ENCODE measurements around the gene ATAD1. TPM values are rescaled to one million over a fixed set of nuclear protein-coding genes. Genes with fewer than 3 reads are reported as not detected.

ATAD1 gene
- total and polyA plus RNA-seq, 2 donors (not counting 1 experiment from before 2014, with no cell fraction given) = 34.7 to 49.0 TPM

DNA sequence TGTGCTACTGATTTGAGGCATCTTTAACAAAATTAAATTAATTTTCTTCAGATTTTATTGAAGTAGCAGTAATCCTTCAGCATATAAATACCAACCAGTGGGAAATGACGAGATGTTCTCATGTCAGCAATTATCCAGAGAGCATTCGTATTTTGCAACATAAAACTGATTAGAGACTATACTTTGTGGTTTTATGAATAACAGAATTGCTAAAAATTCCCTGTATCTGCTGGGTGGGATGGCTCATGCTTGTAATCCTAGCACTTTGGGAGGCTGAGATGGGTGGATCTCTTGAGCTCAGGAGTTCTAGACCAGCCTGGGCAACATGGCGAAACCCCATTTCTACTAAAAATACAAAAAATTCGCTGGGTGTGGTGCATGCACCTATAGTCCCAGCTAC is 56.9 kb downstream of the ATAD1 start:
- no peak for TF ChIP-seq EZH2 (IDR thresholded peaks at IDR 0.05; ENCODE audit: low read length, missing control alignments)
- TF ChIP-seq, protein P1, sequence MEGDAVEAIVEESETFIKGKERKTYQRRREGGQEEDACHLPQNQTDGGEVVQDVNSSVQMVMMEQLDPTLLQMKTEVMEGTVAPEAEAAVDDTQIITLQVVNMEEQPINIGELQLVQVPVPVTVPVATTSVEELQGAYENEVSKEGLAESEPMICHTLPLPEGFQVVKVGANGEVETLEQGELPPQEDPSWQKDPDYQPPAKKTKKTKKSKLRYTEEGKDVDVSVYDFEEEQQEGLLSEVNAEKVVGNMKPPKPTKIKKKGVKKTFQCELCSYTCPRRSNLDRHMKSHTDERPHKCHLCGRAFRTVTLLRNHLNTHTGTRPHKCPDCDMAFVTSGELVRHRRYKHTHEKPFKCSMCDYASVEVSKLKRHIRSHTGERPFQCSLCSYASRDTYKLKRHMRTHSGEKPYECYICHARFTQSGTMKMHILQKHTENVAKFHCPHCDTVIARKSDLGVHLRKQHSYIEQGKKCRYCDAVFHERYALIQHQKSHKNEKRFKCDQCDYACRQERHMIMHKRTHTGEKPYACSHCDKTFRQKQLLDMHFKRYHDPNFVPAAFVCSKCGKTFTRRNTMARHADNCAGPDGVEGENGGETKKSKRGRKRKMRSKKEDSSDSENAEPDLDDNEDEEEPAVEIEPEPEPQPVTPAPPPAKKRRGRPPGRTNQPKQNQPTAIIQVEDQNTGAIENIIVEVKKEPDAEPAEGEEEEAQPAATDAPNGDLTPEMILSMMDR (conservative IDR thresholded peaks at IDR 0.05 in 1 of 2, IDR thresholded peaks at IDR 0.05 in 1 of 2; ENCODE audit: low read depth in 1 of 2, low read length in 2 of 2) = no peak
- Histone ChIP-seq H3K9me3 (ENCODE audit: control insufficient read depth, insufficient read depth, low read depth, low read length) (no peaks in the 10 kb centered on the region), H3K79me2 (ENCODE audit: control insufficient read depth, insufficient read depth, low read length) (no peaks in the 10 kb centered on the region), H3K27ac (ENCODE audit: insufficient read depth, low read length) (no peak overlapping the region), H3K4me2 (ENCODE audit: extremely low read depth, insufficient read depth, low read length) (no peak overlapping the region), H3K4me3 (replicated peaks in 1 of 4; ENCODE audit: control extremely low read depth in 1 of 4, insufficient read depth in 1 of 4, low read depth in 3 of 4, low read length in 4 of 4) (no peak overlapping the region), H3K4me1 (ENCODE audit: control insufficient read depth, extremely low read depth, insufficient read depth, low read length) (peaks cover 2% of the 10 kb centered on the region), H4K20me1 (ENCODE audit: control insufficient read depth, extremely low read depth, insufficient read depth, low read length) (no peaks in the 10 kb centered on the region), H3K9ac (ENCODE audit: insufficient read depth, low read length) (no peak overlapping the region), H3K36me3 (ENCODE audit: control insufficient read depth, insufficient read depth, low read length) (no peaks in the 10 kb centered on the region), H3K27me3 (ENCODE audit: control insufficient read depth, insufficient read depth, low read length) (no peaks in the 10 kb centered on the region), H2AFZ (ENCODE audit: low read length) (no peak overlapping the region)
- no peak for DNase-seq (ENCODE audit: low read depth in 2 of 2)

DNA sequence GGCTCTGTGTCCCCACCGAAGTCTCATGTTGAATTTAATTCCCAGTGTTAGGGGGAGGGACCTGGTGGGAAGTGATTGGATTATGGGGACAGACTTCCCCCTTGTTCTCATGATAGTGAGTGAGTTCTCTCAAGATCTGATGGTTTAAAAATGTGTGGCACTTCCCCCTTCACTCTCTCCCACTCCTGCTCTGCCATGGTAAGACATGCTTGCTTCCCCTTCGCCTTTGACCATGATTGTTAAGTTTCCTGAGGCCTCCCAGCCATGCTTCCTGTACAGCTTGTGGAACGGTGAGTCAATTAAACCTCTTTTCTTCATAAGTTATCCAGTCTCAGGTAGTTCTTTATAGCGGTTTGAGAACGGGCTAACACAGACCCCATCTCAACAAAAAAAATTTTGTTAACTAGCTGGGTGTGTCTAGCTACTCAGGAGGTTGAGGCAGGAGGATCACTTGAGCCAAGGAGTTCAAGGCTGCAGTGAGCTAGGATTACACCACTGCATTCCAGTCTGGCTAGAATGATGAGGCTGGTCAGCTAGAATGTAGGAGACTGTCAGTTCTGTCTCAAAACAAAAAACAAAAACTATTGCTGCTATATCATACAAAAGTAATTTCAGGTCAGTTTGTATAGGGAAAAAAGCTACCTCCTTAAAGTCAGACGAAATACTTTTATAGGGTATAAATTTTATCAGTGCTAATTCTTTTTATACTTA is 57.7 kb downstream of the ATAD1 start:
- Histone ChIP-seq H3K4me3 (replicated peaks in 1 of 4; ENCODE audit: control extremely low read depth in 1 of 4, insufficient read depth in 1 of 4, low read depth in 3 of 4, low read length in 4 of 4) (no peak overlapping the region), H3K9me3 (ENCODE audit: control insufficient read depth, insufficient read depth, low read depth, low read length) (no peaks in the 10 kb centered on the region), H3K36me3 (ENCODE audit: control insufficient read depth, insufficient read depth, low read length) (no peaks in the 10 kb centered on the region), H3K9ac (ENCODE audit: insufficient read depth, low read length) (no peak overlapping the region), H3K79me2 (ENCODE audit: control insufficient read depth, insufficient read depth, low read length) (no peaks in the 10 kb centered on the region), H4K20me1 (ENCODE audit: control insufficient read depth, extremely low read depth, insufficient read depth, low read length) (no peaks in the 10 kb centered on the region), H2AFZ (ENCODE audit: low read length) (no peak overlapping the region), H3K4me1 (ENCODE audit: control insufficient read depth, extremely low read depth, insufficient read depth, low read length) (peaks cover 2% of the 10 kb centered on the region), H3K4me2 (ENCODE audit: extremely low read depth, insufficient read depth, low read length) (no peak overlapping the region), H3K27me3 (ENCODE audit: control insufficient read depth, insufficient read depth, low read length) (no peaks in the 10 kb centered on the region), H3K27ac (ENCODE audit: insufficient read depth, low read length) (no peak overlapping the region)
- DNase-seq (ENCODE audit: low read depth in 2 of 2) = no peak
- TF ChIP-seq, protein P1 (conservative IDR thresholded peaks at IDR 0.05 in 1 of 2, IDR thresholded peaks at IDR 0.05 in 1 of 2; ENCODE audit: low read depth in 1 of 2, low read length in 2 of 2) = no peak
- no peak for TF ChIP-seq EZH2 (IDR thresholded peaks at IDR 0.05; ENCODE audit: low read length, missing control alignments)

DNA sequence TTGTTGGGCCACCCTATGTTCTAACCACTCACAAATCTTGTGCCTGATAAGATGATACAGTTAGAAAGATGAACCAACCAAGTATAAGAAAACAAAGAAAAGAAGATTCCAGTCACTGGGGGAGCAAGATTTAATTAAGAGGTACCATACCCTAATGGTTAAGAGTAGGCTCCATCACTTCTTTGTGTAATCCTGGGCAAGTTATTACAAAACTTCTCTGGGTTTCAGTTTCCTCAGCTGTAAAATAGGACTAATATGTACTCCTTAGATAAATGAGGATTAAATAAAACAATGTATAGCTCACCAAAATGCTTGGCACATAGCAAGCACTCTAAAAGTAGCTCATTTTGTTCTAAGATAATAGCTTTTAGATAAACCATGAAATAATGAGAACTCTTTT is 58.5 kb downstream of the ATAD1 start:
- H3K9me3 ChIP-seq (ENCODE audit: control insufficient read depth, insufficient read depth, low read depth, low read length) = no peaks in the 10 kb centered on the region
- no peak for TF ChIP-seq EZH2 (IDR thresholded peaks at IDR 0.05; ENCODE audit: low read length, missing control alignments)
- TF ChIP-seq, protein P1 (conservative IDR thresholded peaks at IDR 0.05 in 1 of 2, IDR thresholded peaks at IDR 0.05 in 1 of 2; ENCODE audit: low read depth in 1 of 2, low read length in 2 of 2) = no peak
- no peaks in the 10 kb centered on the region for H3K79me2 ChIP-seq (ENCODE audit: control insufficient read depth, insufficient read depth, low read length)
- peaks cover 2% of the 10 kb centered on the region for H3K4me1 ChIP-seq (ENCODE audit: control insufficient read depth, extremely low read depth, insufficient read depth, low read length)
- DNase-seq (ENCODE audit: low read depth in 2 of 2) = no peak
- no peak overlapping the region for H3K27ac ChIP-seq (ENCODE audit: insufficient read depth, low read length)
- no peak overlapping the region for H3K9ac ChIP-seq (ENCODE audit: insufficient read depth, low read length)
- H3K4me2 ChIP-seq (ENCODE audit: extremely low read depth, insufficient read depth, low read length) = no peak overlapping the region
- no peaks in the 10 kb centered on the region for H4K20me1 ChIP-seq (ENCODE audit: control insufficient read depth, extremely low read depth, insufficient read depth, low read length)
- H3K36me3 ChIP-seq (ENCODE audit: control insufficient read depth, insufficient read depth, low read length) = no peaks in the 10 kb centered on the region
- H3K4me3 ChIP-seq (replicated peaks in 1 of 4; ENCODE audit: control extremely low read depth in 1 of 4, insufficient read depth in 1 of 4, low read depth in 3 of 4, low read length in 4 of 4) = no peak overlapping the region
- no peak overlapping the region for H2AFZ ChIP-seq (ENCODE audit: low read length)
- no peaks in the 10 kb centered on the region for H3K27me3 ChIP-seq (ENCODE audit: control insufficient read depth, insufficient read depth, low read length)

Measured in fibroblast of lung (primary cell).